GM21529 (cell line): ENCODE results near the gene SPNS2.

Experiments
- ATAC-seq: cut with Tn5 transposase; IDR thresholded peaks from one replicate; pipeline ENCODE4 v1.9.1; 2021; ENCODE audit not compliant: unreplicated experiment

The SPNS2 gene

GRCh38 chr17:4549781-4550533, 51.3 kb downstream of the SPNS2 start:
- ATAC-seq: no peak

GRCh38 chr17:4550534-4551039, 51.9 kb downstream of the SPNS2 start:
- no peak for ATAC-seq

GRCh38 chr17:4551141-4551540, 52.5 kb downstream of the SPNS2 start:
- ATAC-seq: no peak

- ATAC-seq: no peak
Measured at GRCh38 chr17:4551796-4552525, 53.3 kb downstream of the SPNS2 start.

GRCh38 chr17:4553669-4554068, 55.0 kb downstream of the SPNS2 start:
- ATAC-seq: no peak

GRCh38 chr17:4554441-4554996, 55.8 kb downstream of the SPNS2 start:
- ATAC-seq: no peak

GRCh38 chr17:4554997-4555799, 56.5 kb downstream of the SPNS2 start, which contains the start of gene MYBBP1A:
Gene MYBBP1A, minus strand, starts transcription at chr17:4555384. Its CDS starts 60 bp downstream, at chr17:4555324.
- ATAC-seq: peak; percentile 79

- no peak for ATAC-seq
Measured at GRCh38 chr17:4555873-4556759, 57.4 kb downstream of the SPNS2 start.

- no peak for ATAC-seq
Measured at GRCh38 chr17:4556996-4557395, 58.3 kb downstream of the SPNS2 start.

GRCh38 chr17:4557626-4558346, 59.1 kb downstream of the SPNS2 start:
- ATAC-seq: no peak

- no peak for ATAC-seq
Measured at GRCh38 chr17:4558347-4558971, 59.8 kb downstream of the SPNS2 start.

GRCh38 chr17:4559139-4559791, 60.6 kb downstream of the SPNS2 start:
- no peak for ATAC-seq

GRCh38 chr17:4559966-4560365, 61.3 kb downstream of the SPNS2 start:
- ATAC-seq: no peak

GRCh38 chr17:4560421-4560820, 61.7 kb downstream of the SPNS2 start, which contains the start of gene GGT6:
Gene GGT6, minus strand, starts transcription at chr17:4560577. Its CDS starts 56 bp downstream, at chr17:4560521.
- no peak for ATAC-seq

- no peak for ATAC-seq
Measured at GRCh38 chr17:4560837-4561256, 62.2 kb downstream of the SPNS2 start.

- no peak for ATAC-seq
Measured at GRCh38 chr17:4562015-4562969, 63.6 kb downstream of the SPNS2 start.
